ENCODE results near the gene IL6.
"Not testable (repeated sequence)": the region's sequence is repeated elsewhere in the genome, so short reads cannot be mapped to it uniquely, and the experiment has no call there.

The IL6 gene

DNA sequence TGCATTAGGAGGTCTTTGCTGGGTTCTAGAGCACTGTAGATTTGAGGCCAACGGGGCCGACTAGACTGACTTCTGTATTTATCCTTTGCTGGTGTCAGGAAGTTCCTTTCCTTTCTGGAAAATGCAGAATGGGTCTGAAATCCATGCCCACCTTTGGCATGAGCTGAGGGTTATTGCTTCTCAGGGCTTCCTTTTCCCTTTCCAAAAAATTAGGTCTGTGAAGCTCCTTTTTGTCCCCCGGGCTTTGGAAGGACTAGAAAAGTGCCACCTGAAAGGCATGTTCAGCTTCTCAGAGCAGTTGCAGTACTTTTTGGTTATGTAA is 675 bp downstream of the IL6 start:
- no peak for DNase-seq (ENCODE audit: low read depth)

DNA sequence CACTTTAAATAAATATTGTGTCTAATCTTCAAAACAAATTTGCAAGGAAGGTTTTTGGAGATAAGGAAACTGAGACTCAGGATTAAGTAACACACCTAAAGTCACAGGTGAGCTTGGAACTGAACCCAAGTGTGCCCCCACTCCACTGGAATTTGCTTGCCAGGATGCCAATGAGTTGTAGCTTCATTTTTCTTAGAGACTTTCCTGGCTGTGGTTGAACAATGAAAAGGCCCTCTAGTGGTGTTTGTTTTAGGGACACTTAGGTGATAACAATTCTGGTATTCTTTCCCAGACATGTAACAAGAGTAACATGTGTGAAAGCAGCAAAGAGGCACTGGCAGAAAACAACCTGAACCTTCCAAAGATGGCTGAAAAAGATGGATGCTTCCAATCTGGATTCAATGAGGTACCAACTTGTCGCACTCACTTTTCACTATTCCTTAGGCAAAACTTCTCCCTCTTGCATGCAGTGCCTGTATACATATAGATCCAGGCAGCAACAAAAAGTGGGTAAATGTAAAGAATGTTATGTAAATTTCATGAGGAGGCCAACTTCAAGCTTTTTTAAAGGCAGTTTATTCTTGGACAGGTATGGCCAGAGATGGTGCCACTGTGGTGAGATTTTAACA is 1.5 kb downstream of the IL6 start:
- DNase-seq (ENCODE audit: low read depth) = no peak

DNA sequence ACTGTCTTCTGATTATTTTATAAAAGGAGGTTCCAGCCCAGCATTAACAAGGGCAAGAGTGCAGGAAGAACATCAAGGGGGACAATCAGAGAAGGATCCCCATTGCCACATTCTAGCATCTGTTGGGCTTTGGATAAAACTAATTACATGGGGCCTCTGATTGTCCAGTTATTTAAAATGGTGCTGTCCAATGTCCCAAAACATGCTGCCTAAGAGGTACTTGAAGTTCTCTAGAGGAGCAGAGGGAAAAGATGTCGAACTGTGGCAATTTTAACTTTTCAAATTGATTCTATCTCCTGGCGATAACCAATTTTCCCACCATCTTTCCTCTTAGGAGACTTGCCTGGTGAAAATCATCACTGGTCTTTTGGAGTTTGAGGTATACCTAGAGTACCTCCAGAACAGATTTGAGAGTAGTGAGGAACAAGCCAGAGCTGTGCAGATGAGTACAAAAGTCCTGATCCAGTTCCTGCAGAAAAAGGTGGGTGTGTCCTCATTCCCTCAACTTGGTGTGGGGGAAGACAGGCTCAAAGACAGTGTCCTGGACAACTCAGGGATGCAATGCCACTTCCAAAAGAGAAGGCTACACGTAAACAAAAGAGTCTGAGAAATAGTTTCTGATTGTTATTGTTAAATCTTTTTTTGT is 2.3 kb downstream of the IL6 start:
- no peak for DNase-seq (ENCODE audit: low read depth)

DNA sequence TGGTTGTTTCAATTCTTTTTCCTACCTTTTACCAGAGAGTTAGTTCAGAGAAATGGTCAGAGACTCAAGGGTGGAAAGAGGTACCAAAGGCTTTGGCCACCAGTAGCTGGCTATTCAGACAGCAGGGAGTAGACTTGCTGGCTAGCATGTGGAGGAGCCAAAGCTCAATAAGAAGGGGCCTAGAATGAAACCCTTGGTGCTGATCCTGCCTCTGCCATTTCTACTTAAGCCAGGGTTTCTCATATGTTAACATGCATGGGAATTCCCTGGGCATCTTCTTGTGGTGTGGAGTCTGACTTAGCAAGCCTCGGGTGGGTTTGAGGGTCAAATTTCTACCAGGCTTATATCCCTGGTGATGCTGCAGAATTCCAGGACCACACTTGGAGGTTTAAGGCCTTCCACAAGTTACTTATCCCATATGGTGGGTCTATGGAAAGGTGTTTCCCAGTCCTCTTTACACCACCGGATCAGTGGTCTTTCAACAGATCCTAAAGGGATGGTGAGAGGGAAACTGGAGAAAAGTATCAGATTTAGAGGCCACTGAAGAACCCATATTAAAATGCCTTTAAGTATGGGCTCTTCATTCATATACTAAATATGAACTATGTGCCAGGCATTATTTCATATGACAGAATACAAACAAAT is 3.2 kb downstream of the IL6 start:
- no peak for DNase-seq (ENCODE audit: low read depth)

DNA sequence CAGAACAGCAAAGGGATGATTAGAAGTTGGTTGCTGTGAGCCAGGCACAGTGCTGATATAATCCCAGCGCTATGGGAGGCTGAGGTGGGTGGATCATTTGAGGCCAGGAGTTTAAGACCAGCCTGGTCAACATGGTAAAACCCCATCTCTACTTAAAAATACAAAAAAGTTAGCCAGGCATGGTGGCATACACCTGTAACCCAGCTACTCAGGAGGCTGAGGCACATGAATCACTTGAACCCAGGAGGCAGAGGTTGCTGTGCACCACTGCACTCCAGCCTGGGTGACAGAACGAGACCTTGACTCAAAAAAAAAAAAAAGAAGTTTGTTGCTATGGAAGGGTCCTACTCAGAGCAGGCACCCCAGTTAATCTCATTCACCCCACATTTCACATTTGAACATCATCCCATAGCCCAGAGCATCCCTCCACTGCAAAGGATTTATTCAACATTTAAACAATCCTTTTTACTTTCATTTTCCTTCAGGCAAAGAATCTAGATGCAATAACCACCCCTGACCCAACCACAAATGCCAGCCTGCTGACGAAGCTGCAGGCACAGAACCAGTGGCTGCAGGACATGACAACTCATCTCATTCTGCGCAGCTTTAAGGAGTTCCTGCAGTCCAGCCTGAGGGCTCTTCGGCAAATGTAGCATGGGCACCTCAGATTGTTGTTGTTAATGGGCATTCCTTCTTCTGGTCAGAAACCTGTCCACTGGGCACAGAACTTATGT is 4.1 kb downstream of the IL6 start:
- DNase-seq (ENCODE audit: low read depth) = no peak

DNA sequence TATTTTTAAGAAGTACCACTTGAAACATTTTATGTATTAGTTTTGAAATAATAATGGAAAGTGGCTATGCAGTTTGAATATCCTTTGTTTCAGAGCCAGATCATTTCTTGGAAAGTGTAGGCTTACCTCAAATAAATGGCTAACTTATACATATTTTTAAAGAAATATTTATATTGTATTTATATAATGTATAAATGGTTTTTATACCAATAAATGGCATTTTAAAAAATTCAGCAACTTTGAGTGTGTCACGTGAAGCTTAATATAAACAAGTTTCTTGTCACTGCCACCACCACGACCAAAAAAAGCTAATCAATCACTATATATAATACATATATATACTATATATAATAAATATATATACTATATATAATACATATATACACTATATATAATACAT is 4.8 kb downstream of the IL6 start:
- DNase-seq (ENCODE audit: low read depth) = no peak

DNA sequence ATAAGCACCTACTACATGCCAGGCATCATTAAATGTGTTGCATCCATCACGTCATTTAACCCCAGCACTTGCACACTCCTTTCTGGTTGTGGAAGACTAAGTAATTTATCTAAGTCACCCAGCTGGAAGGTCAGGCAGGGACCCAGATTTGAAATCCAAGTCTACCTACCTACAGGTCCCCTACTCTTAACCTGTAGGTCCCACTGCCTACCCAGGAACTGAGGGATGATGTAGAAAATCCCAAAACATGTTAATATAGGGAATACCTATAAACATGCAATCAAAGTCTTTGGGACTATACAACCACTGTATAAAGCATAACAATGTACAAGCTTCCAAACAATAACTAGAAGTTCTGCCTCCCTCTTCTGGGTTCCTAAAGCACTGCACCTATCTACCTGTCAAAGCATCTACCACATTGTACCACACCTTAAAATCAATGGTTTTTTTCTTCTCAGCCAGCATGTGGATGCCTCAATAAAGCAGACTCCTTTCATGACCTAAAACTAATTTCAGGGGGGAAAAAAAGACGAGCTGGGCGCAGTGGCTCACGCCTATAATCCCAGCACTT is 5.6 kb downstream of the IL6 start:
- no peak for DNase-seq (ENCODE audit: low read depth)

DNA sequence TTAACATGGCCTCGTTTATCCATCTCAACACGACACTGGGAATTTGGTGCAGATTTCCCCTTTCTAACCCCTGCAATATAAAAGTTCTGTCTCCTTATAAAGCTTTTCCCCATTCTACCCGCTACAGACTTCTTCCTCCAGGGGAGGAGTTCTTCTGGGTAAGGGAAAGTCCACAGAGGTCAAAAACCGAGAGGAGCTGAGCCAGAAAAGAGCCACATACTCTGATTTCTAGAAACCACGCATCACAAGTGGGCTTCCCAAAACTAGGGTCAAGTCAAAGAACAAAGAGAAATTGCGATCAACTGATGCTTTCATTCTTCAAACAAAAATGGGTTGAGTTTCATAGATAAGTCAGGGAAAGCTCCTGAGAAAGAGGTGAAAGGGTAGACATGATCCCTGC is 6.8 kb downstream of the IL6 start:
- DNase-seq (ENCODE audit: low read depth) = no peak

DNA sequence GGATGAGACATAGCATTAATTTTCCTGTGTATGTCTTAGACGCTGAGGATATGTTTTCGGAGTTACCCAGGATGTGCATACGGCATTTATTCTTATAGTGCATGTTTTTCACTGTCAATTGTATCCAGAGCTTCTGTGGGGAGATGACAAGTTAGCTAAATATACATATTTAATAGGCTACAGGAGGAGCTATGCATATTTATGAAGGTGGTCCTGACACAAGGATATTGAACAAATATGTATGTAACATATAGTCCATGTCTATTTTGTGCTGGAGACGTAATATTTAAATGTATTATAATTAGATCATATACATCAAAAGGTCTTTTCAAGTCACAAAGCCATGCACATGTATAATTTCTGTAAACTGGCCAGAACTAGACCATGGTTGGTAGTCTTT is 16.0 kb downstream of the IL6 start:
- no peak for DNase-seq (ENCODE audit: low read depth)

DNA sequence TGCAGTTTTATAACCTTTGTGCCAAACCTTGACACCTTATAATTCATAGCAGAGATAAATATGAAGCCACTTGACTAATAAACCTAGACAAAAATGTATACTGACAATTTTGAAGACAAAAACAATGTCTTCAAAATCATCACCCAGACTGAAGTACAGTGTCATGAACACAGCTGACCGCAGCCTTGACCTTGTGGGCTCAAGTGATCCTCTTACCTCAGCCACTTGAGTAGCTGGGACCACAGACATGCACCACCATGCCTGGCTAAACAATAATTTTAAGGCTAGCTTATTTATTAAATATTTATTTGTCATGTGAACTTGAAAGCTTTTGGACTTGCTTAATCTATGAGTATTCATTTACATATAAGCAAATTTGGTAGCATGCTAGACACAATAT is 24.3 kb downstream of the IL6 start:
- no peak for DNase-seq (ENCODE audit: low read depth)

DNA sequence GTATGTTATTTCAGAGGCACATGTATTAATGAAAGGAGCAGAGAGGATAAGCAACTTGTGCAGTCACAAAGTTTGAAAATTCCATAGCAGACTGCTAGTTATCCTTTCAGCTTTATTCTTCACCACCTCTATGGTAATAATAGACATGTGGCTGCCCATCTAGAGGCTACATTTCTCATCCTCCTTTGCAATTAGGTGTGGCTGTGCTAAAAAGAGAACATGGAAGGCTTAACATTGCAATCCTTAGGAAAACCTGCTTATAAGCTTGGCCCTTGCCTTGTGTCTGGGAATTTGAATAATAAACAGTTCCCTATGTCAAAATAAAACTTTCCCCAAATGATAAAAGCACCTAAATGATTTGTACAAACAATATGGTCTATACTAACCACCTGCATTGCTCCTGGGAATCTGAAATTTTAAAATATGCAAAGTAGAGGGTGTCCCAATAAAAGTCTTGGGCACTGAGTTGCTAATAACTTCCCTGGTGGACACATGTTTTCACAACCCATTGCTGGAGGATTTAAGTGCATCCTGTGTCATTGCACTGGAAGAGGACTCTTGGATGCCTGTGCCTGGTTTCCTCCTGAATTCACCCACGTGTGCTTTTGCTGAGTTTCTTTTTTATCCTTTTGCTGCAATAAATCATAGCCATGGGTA is 30.5 kb downstream of the IL6 start:
- no peak for DNase-seq (ENCODE audit: low read depth)

DNA sequence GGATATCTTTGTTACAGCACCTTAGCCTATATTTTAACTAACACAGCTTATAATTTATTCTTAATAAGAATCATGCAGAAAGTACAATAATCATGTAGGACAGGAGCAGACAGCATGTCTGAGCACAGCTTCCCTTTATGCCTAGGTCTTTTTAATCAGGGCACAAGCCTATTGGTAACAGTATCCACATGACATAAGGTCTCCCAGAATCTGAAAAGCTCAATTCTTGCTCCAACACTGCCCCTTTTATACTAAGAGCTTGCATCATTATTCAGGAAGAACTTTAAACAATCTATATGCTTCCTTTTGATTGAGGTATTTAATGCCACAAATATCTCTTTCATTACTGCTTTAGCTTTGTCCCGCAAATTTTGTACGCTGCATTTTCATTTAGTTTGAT is 31.6 kb downstream of the IL6 start:
- DNase-seq (ENCODE audit: low read depth) = no peak

DNA sequence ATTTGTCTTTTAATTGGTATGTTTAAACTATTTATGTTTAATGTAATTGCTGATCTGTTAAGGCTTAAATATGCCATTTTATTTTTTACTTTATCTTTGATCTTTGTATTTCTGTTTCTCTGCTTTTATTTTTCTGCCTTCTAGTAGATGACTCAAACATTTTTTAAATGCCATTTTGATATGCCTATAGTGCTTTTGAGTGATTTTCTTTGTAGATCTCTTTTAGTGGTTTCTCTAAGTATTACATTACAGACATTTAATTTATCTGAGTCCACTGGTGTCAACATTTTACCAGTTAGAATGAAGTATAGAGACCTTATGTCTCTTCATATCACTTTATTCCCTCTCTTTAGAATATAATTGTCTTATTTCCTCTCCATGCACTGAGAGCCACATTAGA is 32.7 kb downstream of the IL6 start:
- no peak for DNase-seq (ENCODE audit: low read depth)

DNA sequence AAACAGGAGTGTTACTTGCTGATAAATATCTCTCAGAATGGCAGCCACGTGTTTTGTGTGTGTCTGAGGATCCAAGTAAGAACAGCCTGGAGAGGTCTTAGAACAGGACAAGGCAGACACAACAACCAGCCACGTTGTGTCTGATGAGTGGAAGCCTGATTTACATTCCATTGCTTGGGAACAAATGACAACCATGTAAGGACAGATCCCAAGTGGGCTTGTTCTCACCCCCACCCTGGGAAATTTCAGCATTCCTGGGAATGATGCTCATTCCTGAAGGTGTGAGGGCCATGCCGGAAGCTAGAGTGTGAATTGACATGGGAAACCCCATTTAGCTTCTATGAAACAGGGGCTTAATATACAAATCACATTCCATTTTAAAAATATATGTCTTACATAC is 35.9 kb downstream of the IL6 start:
- DNase-seq (ENCODE audit: low read depth) = no peak

DNA sequence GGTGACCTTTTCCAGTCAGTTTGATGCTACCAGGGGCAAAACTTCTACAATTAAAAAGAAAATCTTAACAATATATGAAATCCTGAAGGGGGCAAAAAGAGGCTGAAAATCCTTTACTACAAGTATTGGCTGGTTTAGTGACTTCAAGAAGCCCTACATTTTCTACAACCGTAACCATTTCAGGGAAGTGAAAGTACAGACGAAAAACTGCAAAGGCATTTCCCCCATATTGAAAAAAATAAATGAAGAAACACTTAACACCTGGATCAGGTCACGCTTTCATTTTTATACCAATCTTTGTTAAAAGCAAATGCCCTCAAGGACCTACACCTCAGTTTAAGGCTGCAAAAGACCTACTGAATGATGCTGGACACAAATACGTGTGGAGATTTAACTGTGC is 38.6 kb downstream of the IL6 start:
- DNase-seq (ENCODE audit: low read depth) = no peak

DNA sequence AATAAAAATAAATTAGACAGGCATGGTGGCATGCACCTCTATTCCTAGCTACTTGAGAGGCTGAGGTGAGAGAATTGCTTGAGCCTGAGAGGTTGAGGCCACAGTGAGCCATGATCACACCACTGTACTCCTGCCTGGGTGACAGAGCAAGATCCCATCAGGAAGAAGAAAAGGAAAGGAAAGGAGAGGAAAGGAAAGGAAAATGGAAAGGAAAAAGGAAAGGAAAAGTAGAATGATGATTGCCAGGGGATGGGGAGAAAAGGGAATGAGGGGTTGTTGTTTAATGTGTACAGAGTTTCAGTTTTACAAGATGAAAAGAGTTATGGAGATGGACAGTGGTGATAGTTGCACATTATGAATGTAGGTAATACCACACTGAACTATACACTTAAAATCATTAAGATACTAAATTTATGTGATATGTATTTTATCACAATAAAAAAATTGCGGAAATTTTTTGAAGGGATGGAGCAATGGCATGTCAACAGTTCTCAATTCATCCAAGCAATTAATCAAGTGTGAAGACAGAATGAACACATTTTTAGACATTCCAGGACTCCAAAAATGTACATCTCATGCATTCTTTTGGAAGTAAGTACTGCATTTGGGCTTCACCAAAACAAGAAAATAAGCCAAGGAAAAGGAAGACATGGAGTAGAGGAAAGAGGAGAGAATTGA is 44.3 kb downstream of the IL6 start:
- DNase-seq (ENCODE audit: low read depth) = no peak

DNA sequence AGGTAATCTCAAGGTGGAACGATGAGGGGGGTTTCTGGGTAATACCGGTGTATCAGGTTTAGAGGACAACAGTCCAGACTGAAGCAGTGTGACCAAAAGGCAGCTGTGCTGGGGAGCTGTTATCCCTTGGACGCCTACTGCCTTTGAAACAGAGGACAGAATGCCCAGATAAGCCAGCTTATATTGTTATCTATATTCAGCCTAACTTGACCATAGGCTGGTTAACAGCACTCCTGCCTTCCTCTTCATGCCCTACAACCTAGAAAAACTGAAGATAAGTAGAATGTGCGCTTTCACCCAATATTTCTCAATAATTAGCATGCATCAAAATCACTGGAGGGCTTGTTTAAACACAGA is 44.9 kb downstream of the IL6 start:
- DNase-seq (ENCODE audit: low read depth) = no peak

DNA sequence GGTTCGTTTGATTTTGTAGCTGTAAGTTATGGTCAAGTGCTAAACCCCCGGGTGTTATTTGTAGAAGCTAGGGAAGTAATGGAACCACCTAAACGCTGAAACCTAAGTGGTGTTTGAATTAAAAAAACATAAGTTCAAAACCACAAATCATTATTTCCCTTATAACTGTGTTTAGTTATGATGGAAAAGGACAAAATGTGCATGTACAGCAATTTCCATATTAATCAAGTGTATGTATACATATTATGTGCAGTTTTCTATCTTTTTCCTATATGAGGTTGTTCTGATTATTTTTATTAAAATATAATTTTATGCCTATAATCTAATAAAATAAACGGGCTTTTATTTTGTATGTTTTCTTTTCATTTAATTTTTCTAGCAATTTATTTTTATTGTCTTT is 45.9 kb downstream of the IL6 start:
- no peak for DNase-seq (ENCODE audit: low read depth)

DNA sequence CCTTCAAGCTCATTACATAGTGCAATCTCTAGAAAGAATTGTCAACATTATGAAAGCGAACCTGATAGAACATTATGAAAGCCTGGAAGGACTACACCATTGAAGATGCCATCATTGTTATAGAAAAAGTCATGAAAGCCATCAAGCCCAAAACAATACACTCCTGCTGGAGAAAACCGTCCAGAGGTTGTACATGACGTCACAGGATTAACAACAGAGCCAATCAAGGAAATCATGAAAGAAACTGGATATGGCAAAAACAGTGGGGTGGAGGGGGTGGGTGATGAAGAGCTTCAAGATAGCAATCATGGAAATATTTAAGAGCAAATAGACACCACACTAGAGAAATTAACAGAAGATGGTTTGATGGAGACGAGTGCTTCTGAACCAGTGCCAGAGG is 50.0 kb downstream of the IL6 start:
- DNase-seq (ENCODE audit: low read depth) = no peak

DNA sequence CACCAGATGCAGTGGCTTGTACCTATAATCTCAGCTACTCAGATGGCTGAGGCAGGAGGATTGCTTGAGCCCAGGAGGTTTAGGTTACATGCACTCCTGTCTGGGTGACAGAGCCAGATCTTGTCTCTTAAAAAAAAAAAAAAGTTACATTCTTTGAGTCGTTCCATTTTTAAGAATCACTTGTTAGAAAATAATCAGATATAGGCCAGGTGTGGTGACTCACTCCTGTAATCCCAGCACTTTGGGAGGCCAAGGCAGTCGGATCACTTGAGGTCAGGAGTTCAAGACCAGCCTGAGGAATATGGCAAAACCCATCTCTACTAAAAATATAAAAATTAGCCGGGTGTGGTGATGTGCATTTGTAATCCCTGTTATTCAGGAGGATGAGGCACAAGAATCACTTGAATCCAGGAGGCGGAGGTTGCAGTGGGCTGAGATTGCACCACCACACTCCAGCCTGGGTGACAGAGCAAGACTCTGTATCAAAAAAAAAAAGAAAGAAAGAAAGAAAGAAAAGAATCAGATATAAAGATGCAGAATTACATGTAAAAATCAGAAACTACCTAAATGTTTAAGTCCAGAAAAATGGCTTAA is 52.8 kb downstream of the IL6 start:
- DNase-seq (ENCODE audit: low read depth) = not testable (repeated sequence)

DNA sequence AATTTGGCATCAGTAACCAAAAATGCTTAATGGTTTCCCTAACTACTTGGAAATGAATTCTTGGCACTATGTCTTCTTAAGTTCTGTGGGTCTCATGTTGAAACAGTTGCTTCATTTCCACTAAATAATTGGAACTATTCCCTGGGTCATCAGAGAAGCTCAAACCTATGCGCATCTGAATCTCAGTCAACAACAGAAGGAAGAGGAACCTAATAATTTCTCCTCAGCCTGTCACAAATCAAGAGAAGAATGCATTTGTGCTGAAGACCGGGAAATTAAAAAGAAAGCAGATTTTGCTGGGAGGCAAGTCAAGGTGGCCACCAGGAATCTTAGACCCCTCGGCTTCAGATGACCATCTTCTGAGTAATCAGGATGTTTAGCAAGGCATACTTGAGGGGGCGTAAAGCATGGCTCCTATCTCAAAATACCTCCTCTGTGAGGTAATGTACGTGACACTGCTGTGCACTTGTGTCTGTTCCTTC is 54.3 kb downstream of the IL6 start:
- DNase-seq (ENCODE audit: low read depth) = no peak
